H1 (cell line): ENCODE results near the gene S100PBP. TPM values are rescaled to one million over a fixed set of nuclear protein-coding genes. Genes with fewer than 3 reads are reported as not detected.

Experiments
- CREB1 ChIP-seq: IDR thresholded peaks from 2 replicates; pipeline ENCODE4 v1.6.1; 2012; ENCODE audit warnings: inconsistent platforms
- CTBP2 ChIP-seq: IDR thresholded peaks from 2 replicates; pipeline ENCODE4 v1.7.0; 2011; ENCODE audit warnings: borderline replicate concordance, mild to moderate bottlenecking, moderate library complexity, mixed read lengths, low read length; ENCODE audit not compliant: insufficient read depth, insufficient read length
- EP300 ChIP-seq, 2 experiments: IDR thresholded peaks; 1 replicate in 1 of 2; 2 replicates in 1 of 2; pipeline ENCODE4 v1.6.1; 2011 to 2012; ENCODE audit warnings: low read depth in 2 of 2, low read length in 2 of 2, mild to moderate bottlenecking in 2 of 2, borderline replicate concordance in 1 of 2, inconsistent platforms in 1 of 2, moderate library complexity in 1 of 2
- EZH2 ChIP-seq: fragments of 200-600 bp; sonication (generic); IDR thresholded peaks from 2 replicates; pipeline ENCODE4 v1.7.1; 2012; ENCODE audit warnings: low read depth, mild to moderate bottlenecking, moderate library complexity, low read length, inconsistent platforms; ENCODE audit not compliant: severe bottlenecking
- FOSL1 ChIP-seq: IDR thresholded peaks from 2 replicates; pipeline ENCODE4 v1.6.1; 2011; ENCODE audit warnings: mild to moderate bottlenecking, low read depth, low read length, moderate library complexity; ENCODE audit not compliant: insufficient read depth
- GABPA ChIP-seq: IDR thresholded peaks from 2 replicates; pipeline ENCODE4 v1.6.1; 2011; ENCODE audit warnings: mild to moderate bottlenecking, low read length, moderate library complexity, borderline replicate concordance; ENCODE audit not compliant: insufficient read depth
- HDAC2 ChIP-seq, 2 experiments: fragments of 300-600 bp in 1 of 2; sonication (generic) in 1 of 2; IDR thresholded peaks; 2 replicates each; pipeline ENCODE4 v1.6.1; 2011 to 2012; ENCODE audit warnings: low read depth in 2 of 2, low read length in 2 of 2, mild to moderate bottlenecking in 2 of 2, moderate library complexity in 2 of 2, borderline replicate concordance in 1 of 2, inconsistent platforms in 1 of 2
- JUND ChIP-seq: IDR thresholded peaks from 2 replicates; pipeline ENCODE4 v1.6.1; 2011; ENCODE audit warnings: mild to moderate bottlenecking, improper control_type of control experiment, low read length
- KDM4A ChIP-seq: IDR thresholded peaks from one replicate; pipeline ENCODE4 v1.7.1; 2012; ENCODE audit warnings: low read depth, mild to moderate bottlenecking, moderate library complexity, low read length, inconsistent platforms; ENCODE audit not compliant: severe bottlenecking
- PHF8 ChIP-seq: fragments of 200-600 bp; sonication (generic); conservative IDR thresholded peaks from 2 replicates; pipeline ENCODE4 v1.7.1; 2012; ENCODE audit warnings: low read depth, mild to moderate bottlenecking, inconsistent platforms, low read length, moderate library complexity
- POLR2AphosphoS5 ChIP-seq: IDR thresholded peaks from 2 replicates; pipeline ENCODE4 v1.6.1; 2011; ENCODE audit warnings: low read depth, low read length
- POU5F1 ChIP-seq: IDR thresholded peaks from 2 replicates; pipeline ENCODE4 v1.6.1; 2011; ENCODE audit warnings: low read depth, mild to moderate bottlenecking, low read length, moderate library complexity
- RBBP5 ChIP-seq: IDR thresholded peaks from 2 replicates; pipeline ENCODE4 v1.7.1; 2012; ENCODE audit warnings: low read depth, mild to moderate bottlenecking, inconsistent platforms, low read length, moderate library complexity, borderline replicate concordance
- RNF2 ChIP-seq: fragments of 200-900, 300-1000 bp; sonication (generic); IDR thresholded peaks from 2 replicates; pipeline ENCODE4 v1.7.1; 2016; ENCODE audit warnings: borderline replicate concordance, low read depth, mild to moderate bottlenecking, antibody characterized with exemption, low read length; ENCODE audit not compliant: poor library complexity, severe bottlenecking; ENCODE audit errors: missing control alignments
- SAP30 ChIP-seq: fragments of 300-600 bp; sonication (generic); IDR thresholded peaks from 2 replicates; pipeline ENCODE4 v1.7.1; 2012; ENCODE audit warnings: low read length, moderate library complexity, mild to moderate bottlenecking, inconsistent platforms; ENCODE audit not compliant: insufficient read depth, insufficient replicate concordance
- SIX5 ChIP-seq: IDR thresholded peaks from 2 replicates; pipeline ENCODE4 v1.6.1; 2011; ENCODE audit warnings: mild to moderate bottlenecking, low read depth, low read length
- SP1 ChIP-seq: IDR thresholded peaks from 2 replicates; pipeline ENCODE4 v1.6.1; 2011; ENCODE audit warnings: low read depth, low read length
- SUZ12 ChIP-seq: fragments of 200-600 bp; sonication (generic); IDR thresholded peaks from 2 replicates; pipeline ENCODE4 v1.6.1; 2012; ENCODE audit warnings: mild to moderate bottlenecking, inconsistent platforms, low read length, moderate library complexity, mixed read lengths
- TAF7 ChIP-seq: optimal IDR thresholded peaks from 2 replicates; pipeline ENCODE3; 2011; ENCODE audit warnings: low read depth, mild to moderate bottlenecking, inconsistent platforms, low read length, moderate library complexity, borderline replicate concordance
- polyA plus RNA-seq, 7 experiments: library from polyadenylated mRNA; depleted of rRNA in 3 of 7; stranded (reverse) in 5 of 7; unstranded in 2 of 7; fragments of >200 nt in 5 of 7; fragments of 200-250 nt in 2 of 7; gene quantifications; 1 replicate in 5 of 7; 2 replicates in 1 of 7; 4 replicates in 1 of 7; pipeline versions ENCODE4 v1.2.1 to v1.2.3, GENCODE V29; 2011 to 2013; ENCODE audit warnings: missing spikeins in 2 of 7, mixed read lengths in 2 of 7
- total RNA-seq: library from RNA; stranded (reverse); fragmentation: NEBNext Ultra II Directional; extraction: Animal tissue kit (Norgen Biotek cat#: 25700); gene quantifications from 2 replicates; pipeline ENCODE4 v1.2.1, GENCODE V29; 2021
- TF ChIP-seq, protein P1 (sequence below): IDR thresholded peaks from 2 replicates; pipeline ENCODE4 v1.6.1; 2012; ENCODE audit warnings: inconsistent platforms

The S100PBP gene
- total and polyA plus RNA-seq, 2 of the 8 experiments (the other 6 are each of a cell fraction or from before 2014, with no cell fraction given) = 43.8 to 68.3 TPM

DNA sequence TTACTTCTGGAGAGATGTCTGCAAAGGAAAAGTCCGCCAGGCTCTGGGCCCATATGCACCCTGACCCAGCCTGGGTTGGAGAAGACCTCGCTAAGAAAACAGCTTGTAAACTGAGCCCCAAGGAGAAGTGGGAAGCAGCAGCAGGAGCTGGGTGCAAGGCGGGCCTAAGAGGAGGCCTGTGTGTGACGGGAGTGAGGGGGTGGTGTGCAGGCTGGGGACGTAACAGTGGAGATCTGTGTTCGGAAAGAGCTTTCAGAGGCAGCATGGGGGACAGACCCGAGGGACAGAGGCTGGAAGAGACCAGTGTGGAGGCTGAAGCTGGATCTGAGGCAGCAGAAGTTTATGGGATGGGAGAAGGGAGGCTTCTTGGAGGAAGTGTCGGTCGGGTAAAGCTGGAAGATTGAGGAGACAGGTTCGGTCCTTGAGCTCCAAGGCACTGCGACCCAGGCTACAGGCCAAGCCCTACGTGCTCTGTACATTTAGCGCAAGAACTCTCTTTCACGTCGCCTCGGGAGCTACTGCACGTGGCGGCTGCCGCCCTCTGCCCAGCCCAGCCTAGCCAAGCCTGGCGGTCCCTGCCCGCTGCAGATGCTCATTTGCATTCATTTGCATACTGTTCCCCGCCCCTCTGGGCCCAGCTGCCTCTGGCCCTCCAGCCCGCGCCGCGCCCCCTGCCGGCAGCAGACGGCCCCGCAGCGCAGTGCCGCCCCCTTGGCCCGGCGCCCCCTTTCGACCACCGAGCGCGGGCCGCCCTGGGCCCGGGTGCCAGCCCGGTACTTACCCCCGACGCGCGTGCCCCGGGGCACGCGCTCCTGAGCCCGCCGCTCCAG is 75.1 kb downstream of the S100PBP start (continued):
- TF ChIP-seq KDM4A = no peak
- TF ChIP-seq TAF7 = peak; percentile 48
- TF ChIP-seq, protein P1, sequence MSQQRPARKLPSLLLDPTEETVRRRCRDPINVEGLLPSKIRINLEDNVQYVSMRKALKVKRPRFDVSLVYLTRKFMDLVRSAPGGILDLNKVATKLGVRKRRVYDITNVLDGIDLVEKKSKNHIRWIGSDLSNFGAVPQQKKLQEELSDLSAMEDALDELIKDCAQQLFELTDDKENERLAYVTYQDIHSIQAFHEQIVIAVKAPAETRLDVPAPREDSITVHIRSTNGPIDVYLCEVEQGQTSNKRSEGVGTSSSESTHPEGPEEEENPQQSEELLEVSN = peak; percentile 99
- no peak for TF ChIP-seq POLR2AphosphoS5
- no peak for TF ChIP-seq SAP30
- TF ChIP-seq GABPA = no peak
- TF ChIP-seq JUND = 0 out of 2 replicates have a peak, but pooled peaks have one; percentile 47
- TF ChIP-seq SUZ12 = no peak
- TF ChIP-seq SP1 = peak; percentile 26; the same call in 1 of the 2 replicates
- TF ChIP-seq HDAC2 (IDR thresholded peaks at IDR 0.05; ENCODE audit: borderline replicate concordance in 1 of 2, low read depth in 2 of 2, low read length in 2 of 2) = 0 out of 4 replicates have a peak, but pooled peaks of 1 of the 2 experiments have one; percentile 77
- TF ChIP-seq POU5F1 = no peak
- 0 out of 2 replicates have a peak, but pooled peaks have one; percentile 8 for TF ChIP-seq RBBP5
- TF ChIP-seq CTBP2 = no peak
- no peak; the same call in 1 of the 2 replicates for TF ChIP-seq CREB1
- 0 out of 2 replicates have a peak, but pooled peaks have one; percentile 45 for TF ChIP-seq FOSL1
- TF ChIP-seq PHF8 = no peak
- TF ChIP-seq RNF2 = no peak
- no peak for TF ChIP-seq EZH2
- TF ChIP-seq EP300 (IDR thresholded peaks at IDR 0.05; ENCODE audit: borderline replicate concordance in 1 of 2, low read depth in 2 of 2, low read length in 2 of 2) = no peak
- no peak for TF ChIP-seq SIX5
